Coronary artery (tissue), 2 donors: ENCODE results near the gene TMTC1.

ENCODE experiments used
- DNase-seq: peaks from one replicate; pipeline ENCODE4 v3.0.0-alpha.2; 2017; ENCODE audit warnings: low spot score
- H3K27ac ChIP-seq, 2 donors: fragments of 200-600 bp; sonication (generic); one replicate each; pipeline ENCODE4 v1.5.1; 2016 to 2019
- H3K4me3 ChIP-seq: fragments of 200-600 bp; sonication (generic); 2 replicates; pipeline ENCODE4 v1.5.1; 2016; ENCODE audit warnings: mild to moderate bottlenecking, moderate library complexity
- TF ChIP-seq, protein P1 (sequence below): fragments of 200-600 bp; sonication (generic); IDR thresholded peaks from one replicate; pipeline ENCODE4 v1.5.1; 2019; ENCODE audit warnings: antibody characterized with exemption

Gene TMTC1

DNA sequence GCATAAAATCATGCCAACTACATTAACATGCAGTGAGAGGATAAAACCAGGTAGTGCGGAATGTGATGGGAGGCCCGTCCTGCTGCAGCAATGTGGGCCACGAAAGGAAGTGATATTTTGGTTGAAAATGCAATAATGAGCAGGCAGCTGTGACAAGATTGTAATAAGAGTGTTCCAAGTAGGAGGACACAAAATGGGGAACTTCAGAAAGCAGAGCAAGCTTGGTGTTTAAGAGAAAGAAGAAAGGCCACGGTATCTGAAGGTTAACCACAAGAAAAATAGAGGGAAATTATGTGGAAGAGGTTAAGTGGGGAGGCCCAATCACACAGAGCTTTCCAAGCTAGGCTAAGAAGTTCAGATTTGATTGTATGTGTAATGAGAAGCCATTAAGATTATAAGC is 320.5 kb downstream of the TMTC1 start:
- Histone ChIP-seq H3K4me3 (no peak overlapping the region), H3K27ac (no peak overlapping the region)
- TF ChIP-seq, protein P1, sequence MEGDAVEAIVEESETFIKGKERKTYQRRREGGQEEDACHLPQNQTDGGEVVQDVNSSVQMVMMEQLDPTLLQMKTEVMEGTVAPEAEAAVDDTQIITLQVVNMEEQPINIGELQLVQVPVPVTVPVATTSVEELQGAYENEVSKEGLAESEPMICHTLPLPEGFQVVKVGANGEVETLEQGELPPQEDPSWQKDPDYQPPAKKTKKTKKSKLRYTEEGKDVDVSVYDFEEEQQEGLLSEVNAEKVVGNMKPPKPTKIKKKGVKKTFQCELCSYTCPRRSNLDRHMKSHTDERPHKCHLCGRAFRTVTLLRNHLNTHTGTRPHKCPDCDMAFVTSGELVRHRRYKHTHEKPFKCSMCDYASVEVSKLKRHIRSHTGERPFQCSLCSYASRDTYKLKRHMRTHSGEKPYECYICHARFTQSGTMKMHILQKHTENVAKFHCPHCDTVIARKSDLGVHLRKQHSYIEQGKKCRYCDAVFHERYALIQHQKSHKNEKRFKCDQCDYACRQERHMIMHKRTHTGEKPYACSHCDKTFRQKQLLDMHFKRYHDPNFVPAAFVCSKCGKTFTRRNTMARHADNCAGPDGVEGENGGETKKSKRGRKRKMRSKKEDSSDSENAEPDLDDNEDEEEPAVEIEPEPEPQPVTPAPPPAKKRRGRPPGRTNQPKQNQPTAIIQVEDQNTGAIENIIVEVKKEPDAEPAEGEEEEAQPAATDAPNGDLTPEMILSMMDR: no peak
- no peak for DNase-seq

DNA sequence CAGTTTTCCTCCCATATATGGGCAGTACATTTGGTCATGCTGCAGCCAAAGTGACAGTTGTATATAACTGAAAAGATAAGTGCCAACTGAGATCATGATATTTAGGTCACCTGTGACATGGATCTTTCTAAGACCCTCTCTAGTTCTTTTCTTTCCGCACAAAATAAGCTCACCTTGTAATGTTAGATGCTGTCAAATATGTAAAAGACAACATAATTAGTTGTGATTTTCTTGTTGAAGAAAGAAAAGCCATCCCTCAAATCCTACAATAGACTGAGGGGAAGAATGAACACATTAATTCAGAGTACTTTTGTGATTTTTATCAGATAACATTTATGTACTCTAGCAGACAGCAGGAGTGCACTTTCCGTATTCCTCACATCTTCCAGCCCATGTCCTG is 323.7 kb downstream of the TMTC1 start:
- Histone ChIP-seq H3K27ac (no peak overlapping the region), H3K4me3 (no peak overlapping the region)
- TF ChIP-seq, protein P1: no peak
- no peak for DNase-seq

DNA sequence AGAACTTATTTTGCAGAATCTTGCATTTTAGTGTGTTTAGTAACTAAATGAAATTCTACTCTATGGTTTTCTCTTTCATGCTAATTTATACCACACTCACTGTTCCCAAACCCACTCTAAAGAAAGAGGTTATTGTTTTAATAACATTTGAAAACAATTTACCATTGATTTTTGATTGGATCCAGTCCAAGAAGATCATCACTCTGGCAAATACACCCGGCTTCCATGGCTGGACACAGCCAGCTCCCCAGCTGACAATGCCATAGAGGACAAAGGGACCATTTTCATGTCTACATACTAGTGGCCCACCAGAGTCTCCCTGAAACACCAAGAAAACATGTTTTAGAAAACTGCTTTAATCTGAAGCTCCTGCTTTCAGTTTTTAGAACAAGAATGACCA is 328.7 kb downstream of the TMTC1 start:
- no peak overlapping the region for H3K4me3 ChIP-seq
- no peak for DNase-seq
- H3K27ac ChIP-seq: no peak overlapping the region
- TF ChIP-seq, protein P1: no peak

DNA sequence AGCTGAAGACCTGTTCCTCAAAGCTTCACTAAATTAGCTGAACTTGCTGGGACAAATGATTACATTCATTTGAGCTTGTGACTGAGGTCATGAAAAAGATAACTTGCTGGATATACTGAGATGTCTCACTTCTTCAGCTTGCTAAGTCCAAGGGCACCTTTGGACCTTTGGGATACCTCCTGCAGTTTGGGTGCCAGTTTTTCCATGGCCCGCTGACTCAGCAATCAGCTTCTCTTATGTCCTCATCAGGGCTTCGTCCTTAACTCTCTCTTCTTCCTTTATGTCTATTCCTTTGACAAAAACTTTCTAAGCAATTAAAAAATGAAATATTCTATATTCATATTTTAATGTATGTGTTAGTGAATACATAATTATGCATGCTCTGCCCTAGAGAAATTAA is 331.9 kb downstream of the TMTC1 start:
- TF ChIP-seq, protein P1: no peak
- Histone ChIP-seq H3K27ac (no peak overlapping the region), H3K4me3 (no peak overlapping the region)
- no peak for DNase-seq
